HG03521 (cell line): Measurements from ENCODE around the gene USP40.

Experiments used
- ATAC-seq: cut with Tn5 transposase; IDR thresholded peaks from one replicate; pipeline ENCODE4 v1.9.1; 2021; ENCODE audit warnings: mild to moderate bottlenecking, moderate library complexity; ENCODE audit not compliant: unreplicated experiment

The USP40 gene

DNA sequence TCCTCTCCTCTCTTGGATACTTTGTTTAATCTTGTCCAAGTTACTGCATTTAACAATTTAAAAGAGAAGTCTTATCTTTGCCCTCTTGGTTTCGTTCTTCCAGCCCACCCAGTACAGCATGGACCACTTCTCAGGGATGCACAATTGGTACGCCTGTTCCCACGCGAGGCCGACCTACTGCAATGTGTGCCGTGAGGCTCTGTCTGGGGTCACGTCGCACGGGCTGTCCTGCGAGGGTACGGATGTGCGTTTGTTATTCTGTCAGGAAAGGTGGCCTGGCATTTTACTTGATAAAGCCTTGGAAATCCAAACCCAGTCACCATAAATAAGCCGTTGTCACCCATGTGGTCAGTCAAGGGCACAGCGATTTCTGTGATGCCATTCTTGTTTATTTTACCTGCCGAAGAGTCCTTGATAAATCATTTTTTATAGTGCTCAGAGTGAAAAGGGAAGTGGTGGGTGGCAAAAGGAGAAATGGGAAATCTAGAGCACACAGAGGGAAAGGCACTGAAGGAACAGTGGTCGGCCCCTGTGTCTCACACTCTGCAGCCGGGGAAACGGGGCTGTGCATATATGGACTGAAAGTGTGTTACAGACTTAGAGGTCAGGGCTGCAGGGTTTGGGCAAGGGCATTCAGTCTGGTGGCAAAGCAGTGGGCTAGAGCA, 131.8 kb downstream of the USP40 start:
- ATAC-seq, result no peak

DNA sequence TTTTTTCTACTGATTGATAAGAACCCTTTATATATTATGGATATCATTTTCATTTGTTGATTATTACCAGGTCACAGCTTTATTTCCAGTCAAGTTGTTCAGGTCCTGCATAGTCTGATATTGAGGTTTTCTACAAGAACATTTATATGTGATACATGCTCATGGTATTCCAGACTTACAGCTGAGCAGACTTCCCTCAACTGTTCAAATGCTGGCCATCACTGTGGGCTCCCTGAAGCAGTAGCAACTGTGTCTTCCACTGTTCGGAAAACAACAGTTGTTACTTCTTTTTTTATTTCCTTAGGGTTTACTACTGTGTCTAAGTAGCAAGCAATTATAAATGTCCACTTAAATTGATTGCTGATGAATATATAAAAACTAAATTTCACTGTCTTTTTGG, 132.8 kb downstream of the USP40 start:
- ATAC-seq, result no peak

DNA sequence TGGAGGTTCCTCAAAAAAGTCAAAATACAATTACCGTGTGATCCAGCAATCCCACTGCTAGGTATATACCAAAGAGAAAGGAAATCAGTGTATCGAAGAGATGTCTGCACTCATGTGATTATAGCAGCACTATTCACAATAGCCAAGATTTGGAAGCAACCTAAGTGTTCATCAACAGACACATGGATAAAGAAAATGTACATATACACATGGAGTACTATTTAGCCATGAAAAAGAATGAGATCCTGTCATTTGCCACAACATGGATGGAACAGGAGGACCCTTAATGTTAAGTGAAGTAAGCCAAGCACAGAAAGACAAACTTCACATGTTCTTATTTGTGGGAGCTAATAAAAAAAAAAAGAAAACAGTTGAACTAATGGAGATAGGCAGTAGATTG, 133.6 kb downstream of the USP40 start:
- ATAC-seq, result no peak

DNA sequence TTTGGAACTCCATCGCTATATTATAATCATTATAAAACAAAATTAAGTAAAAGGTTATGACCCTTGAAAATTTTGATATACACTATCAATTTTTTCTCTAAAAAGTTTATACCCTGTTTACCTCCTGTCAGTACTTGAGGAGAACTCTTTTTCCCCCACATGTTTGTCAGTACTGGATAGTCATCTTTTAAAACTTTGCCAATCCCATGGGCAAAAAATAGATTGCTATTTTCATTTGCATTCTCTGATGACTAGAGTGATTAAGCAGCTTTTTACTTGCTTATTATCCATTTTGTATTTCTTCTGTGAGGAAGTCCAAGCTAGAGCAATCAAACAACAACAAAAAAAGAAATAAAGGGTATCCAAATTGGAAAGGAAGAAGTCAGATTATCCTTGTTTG, 135.9 kb downstream of the USP40 start:
- ATAC-seq, result no peak

DNA sequence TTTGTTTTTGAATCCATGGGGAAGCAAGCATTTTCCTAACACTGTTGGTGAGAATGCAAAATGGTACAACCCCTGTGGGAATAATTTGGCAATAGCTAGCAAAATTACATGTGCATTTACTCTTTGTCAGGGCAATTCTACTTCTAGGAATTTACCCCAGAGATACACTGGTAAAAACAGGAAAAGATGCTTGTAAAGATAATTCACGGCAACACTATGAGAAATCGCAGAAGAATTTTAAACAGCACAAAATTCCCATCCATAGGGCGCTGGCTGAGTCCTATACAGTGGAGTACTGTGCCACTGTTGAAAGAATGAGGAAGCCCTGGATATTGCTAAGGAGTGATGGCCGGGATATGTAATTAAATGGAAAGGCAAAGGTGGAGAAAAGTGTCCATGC, 136.5 kb downstream of the USP40 start:
- no peak for ATAC-seq

DNA sequence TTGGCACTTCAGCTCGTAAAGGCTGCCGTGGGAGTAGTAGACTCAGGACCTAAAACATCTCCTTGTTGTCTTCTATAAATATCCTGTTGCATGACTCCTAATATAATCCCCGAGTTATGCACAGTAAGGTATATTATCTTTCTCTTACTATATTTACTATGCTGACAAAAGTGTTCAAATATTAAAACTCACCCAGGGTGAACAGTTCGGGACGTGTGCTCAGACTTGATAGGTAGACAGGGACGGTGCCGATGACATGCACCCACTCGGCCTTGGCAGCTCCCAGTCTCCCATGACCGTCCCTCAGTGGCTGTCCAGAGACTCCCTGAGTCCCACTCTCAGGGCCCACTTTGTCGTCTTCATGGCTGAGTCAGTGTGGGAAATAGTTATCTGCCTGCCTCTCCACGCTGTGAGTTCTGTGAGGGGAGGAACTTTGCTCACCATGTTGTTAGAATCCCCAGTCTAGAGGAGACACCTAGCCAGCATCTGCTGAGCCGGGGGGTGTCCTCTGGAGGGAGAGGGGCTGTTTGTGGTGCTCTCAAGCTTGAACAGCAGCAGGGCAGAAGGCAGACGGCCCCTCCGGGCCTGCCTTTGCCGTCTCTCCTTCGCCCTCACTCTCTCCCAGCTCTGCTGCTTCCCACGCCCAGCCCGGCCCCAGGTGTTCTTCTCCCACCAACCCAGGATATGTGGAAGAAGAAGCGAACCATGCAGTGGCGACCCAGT, 137.2 kb downstream of the USP40 start:
- ATAC-seq, result no peak

DNA sequence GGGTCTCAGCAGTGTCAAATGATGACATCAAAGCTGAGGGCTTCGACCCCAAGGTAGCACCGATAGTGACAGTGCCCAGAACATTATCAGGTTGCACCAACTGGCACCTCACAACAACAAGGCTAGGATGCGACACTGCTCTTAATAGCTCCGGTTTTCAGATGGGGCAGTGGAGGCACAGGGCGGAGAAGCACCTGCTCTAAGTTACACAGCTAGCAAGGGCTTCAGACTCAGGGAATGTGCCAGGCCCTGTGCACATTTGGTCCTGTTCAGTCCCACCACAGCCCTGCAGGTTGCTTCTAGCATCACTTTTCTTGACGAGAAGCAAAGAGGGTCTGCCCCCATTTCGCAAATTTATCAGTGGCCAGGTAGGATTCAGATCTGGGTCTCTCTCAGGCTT, 138.1 kb downstream of the USP40 start:
- ATAC-seq, result no peak

DNA sequence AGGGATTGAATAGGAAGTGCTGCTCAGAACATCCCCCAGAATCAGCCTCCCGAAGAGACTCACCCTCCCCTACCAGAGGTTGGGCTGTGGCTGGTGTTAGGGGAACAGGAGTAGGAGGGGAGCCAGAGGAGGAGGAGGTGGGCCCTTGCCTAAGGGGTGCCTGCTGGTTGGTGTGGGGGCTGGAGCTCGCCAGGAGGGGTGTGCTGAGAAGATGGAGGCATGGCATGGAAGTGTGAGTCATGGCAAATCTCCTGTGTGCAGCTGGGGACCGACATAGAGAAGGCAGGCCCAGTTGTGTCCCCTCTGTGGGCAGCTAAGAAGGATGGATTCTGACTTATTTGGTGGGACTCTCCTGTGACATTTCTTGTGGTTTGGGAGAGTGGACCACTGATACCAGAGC, 138.6 kb downstream of the USP40 start:
- no peak for ATAC-seq

DNA sequence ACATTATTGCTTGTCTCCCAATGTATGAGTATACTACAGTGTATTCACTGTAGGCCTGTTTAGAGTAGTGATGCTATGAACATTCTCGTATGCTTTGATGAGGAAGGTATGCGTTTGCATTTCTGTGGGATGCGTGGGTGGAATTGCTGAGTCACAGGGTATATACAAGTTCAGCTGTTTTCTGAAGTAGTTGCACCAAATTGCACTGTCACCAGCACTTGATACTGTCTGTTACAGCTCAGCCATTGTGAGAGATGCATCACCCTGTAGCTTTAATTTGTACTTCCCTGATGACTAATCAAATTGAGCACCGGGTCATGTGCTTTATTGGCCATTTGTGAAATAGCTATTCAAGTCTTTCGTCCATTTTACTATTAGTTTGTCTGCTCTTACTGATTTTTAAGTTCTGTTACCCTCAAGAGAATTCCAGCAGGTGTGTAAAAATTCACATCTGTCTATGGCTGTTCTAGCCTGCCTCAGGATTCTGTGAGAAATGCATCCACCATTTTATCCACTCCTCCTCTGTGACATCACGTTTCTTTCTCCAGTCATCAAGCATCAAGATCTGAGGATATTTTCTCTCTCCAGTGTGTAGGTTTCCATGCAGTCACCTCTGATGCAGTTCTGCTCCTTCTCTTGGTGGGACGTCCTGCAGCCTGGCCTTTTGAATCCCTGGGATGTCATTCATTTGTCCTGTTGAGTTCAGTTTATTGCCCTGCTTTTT, 139.8 kb downstream of the USP40 start:
- no peak for ATAC-seq
